Neuronal stem cell (in vitro differentiated cells): ENCODE measurements around the gene C22orf23.
A peak's percentile ranks its signal among the peaks of the same experiment; 100 is the strongest.

Experiments used
- DNase-seq: peaks from one replicate; pipeline ENCODE4 v3.0.0-alpha.2; 2013; ENCODE audit warnings: low spot score
- H2AFZ ChIP-seq: one replicate; pipeline ENCODE4 v1.6.1; 2013; ENCODE audit warnings: mild to moderate bottlenecking, low read length, inconsistent platforms
- H2AK5ac ChIP-seq: 2 replicates; pipeline ENCODE4 v1.6.1; 2013; ENCODE audit warnings: low read depth, mild to moderate bottlenecking, inconsistent platforms, low read length, moderate library complexity, mixed read lengths
- H2BK120ac ChIP-seq: 2 replicates; pipeline ENCODE4 v1.6.1; 2013; ENCODE audit warnings: low read depth, mild to moderate bottlenecking, inconsistent platforms, low read length, moderate library complexity, mixed read lengths
- H2BK12ac ChIP-seq: one replicate; pipeline ENCODE4 v1.6.1; 2013; ENCODE audit warnings: low read length, inconsistent platforms
- H2BK15ac ChIP-seq: 2 replicates; pipeline ENCODE4 v1.6.1; 2013; ENCODE audit warnings: mild to moderate bottlenecking, low read length, inconsistent platforms, mixed read lengths
- H2BK5ac ChIP-seq: one replicate; pipeline ENCODE4 v1.6.1; 2013; ENCODE audit warnings: inconsistent platforms, mild to moderate bottlenecking, low read length, moderate library complexity
- H3K14ac ChIP-seq: one replicate; pipeline ENCODE4 v1.6.1; 2013; ENCODE audit warnings: low read length, inconsistent platforms
- H3K18ac ChIP-seq: 2 replicates; pipeline ENCODE4 v1.6.1; 2013; ENCODE audit warnings: low read length, inconsistent platforms
- H3K23ac ChIP-seq: 2 replicates; pipeline ENCODE4 v1.6.1; 2013; ENCODE audit warnings: low read depth, mild to moderate bottlenecking, mixed read lengths, low read length, inconsistent platforms; ENCODE audit not compliant: poor library complexity
- H3K27ac ChIP-seq: replicated peaks from 3 replicates; pipeline ENCODE4 v1.5.1; 2013; ENCODE audit warnings: low read length, inconsistent platforms
- H3K27me3 ChIP-seq, 3 experiments: 2 replicates each; pipeline ENCODE4 v1.6.1; 2013; ENCODE audit warnings: low read length in 3 of 3, mild to moderate bottlenecking in 2 of 3, inconsistent platforms in 1 of 3, low read depth in 1 of 3, mixed read lengths in 1 of 3, moderate library complexity in 1 of 3; ENCODE audit not compliant: control insufficient read depth in 3 of 3, insufficient read depth in 3 of 3
- H3K36me3 ChIP-seq, 2 donors: replicated peaks in 1 of 2; 2 replicates each; pipeline ENCODE4 v1.6.1; 2013; ENCODE audit warnings: low read length in 2 of 2; ENCODE audit not compliant: control insufficient read depth in 2 of 2, insufficient read depth in 2 of 2
- H3K4ac ChIP-seq: 2 replicates; pipeline ENCODE4 v1.6.1; 2013; ENCODE audit warnings: inconsistent platforms, mild to moderate bottlenecking, low read length, moderate library complexity
- H3K4me1 ChIP-seq, 2 donors: 1 replicate in 1 of 2; 2 replicates in 1 of 2; pipeline ENCODE4 v1.6.1; 2013; ENCODE audit warnings: low read length in 2 of 2, low read depth in 1 of 2; ENCODE audit not compliant: control insufficient read depth in 2 of 2, insufficient read depth in 1 of 2
- H3K4me2 ChIP-seq: one replicate; pipeline ENCODE4 v1.6.1; 2013; ENCODE audit warnings: mild to moderate bottlenecking, low read length, inconsistent platforms; ENCODE audit not compliant: insufficient read depth, poor library complexity, severe bottlenecking
- H3K4me3 ChIP-seq, 2 donors: 2 replicates each; pipeline ENCODE4 v1.5.1; 2013; ENCODE audit warnings: low read length in 2 of 2, mild to moderate bottlenecking in 2 of 2, inconsistent platforms in 1 of 2, moderate library complexity in 1 of 2
- H3K79me1 ChIP-seq: one replicate; pipeline ENCODE4 v1.6.1; 2013; ENCODE audit warnings: low read depth, mild to moderate bottlenecking, inconsistent platforms, low read length, moderate library complexity
- H3K9ac ChIP-seq: one replicate; pipeline ENCODE4 v1.6.1; 2013; ENCODE audit warnings: mild to moderate bottlenecking, low read depth, low read length, inconsistent platforms; ENCODE audit not compliant: poor library complexity
- H3K9me3 ChIP-seq, 2 donors: replicated peaks in 1 of 2; 2 replicates each; pipeline versions ENCODE3 to v1.6.1; 2013; ENCODE audit warnings: low read length in 2 of 2, mild to moderate bottlenecking in 2 of 2, inconsistent platforms in 1 of 2, low read depth in 1 of 2, mixed read lengths in 1 of 2, moderate library complexity in 1 of 2; ENCODE audit not compliant: control insufficient read depth in 2 of 2, insufficient read depth in 1 of 2
- H4K8ac ChIP-seq: one replicate; pipeline ENCODE4 v1.6.1; 2013; ENCODE audit warnings: low read depth, mild to moderate bottlenecking, inconsistent platforms, low read length, moderate library complexity
- H4K91ac ChIP-seq: one replicate; pipeline ENCODE4 v1.6.1; 2013; ENCODE audit warnings: low read length, low read depth, mild to moderate bottlenecking, inconsistent platforms; ENCODE audit not compliant: poor library complexity
- WGBS, 2 donors: extraction: QIAGEN DNeasy Blood & Tissue Kit; methylation state at CpG; one replicate each; pipeline ENCODE4 v1.1.7; 2013; ENCODE audit warnings: missing lambda C conversion rate in 2 of 2, mixed read lengths in 1 of 2; ENCODE audit not compliant: insufficient read length in 2 of 2, insufficient replicate concordance in 1 of 2; ENCODE audit errors: extremely low coverage in 2 of 2; 5-methylcytosine and 5-hydroxymethylcytosine counted together

The C22orf23 gene

DNA sequence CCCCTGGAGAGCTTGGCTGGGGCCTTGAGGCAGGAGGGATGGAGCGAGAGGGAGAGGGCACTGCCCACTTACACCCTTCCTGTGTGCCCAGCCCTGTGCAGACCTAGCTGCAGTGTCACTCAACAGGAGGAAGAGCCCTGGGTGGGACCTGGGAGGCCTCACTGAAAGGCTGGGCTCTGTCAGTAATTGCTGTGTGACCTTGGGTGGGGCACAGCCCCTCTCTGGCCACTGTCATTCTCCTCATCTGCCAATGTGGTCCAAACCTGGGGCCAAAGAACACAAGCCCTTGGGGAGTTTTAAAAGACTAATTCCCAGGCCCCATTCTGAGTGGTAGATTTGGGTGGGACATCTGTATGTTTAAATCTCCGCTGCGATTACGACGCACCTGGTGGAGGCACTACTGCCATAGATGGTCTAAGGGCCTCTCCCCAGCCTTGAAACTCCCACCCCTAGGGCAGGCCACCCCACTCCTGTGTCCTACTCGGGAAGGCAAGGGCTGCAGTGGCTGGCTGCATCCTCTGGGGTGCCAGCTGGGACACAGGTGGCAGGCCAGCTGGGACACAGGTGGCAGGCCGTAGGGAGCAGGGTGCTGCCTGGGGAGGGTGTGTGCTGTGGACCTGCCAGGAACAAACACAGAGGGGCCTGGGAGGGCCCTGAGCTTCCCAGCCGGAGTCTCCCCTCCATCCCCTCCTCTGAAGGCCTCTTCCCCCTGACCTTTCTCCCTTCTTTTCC lies 43.3 kb upstream of the C22orf23 start:
- Histone ChIP-seq H3K27me3 (no peaks in the 10 kb centered on the region), H3K79me1 (peaks cover under 1% of the 10 kb centered on the region), H3K14ac (peak overlapping the region; percentile 63), H3K4me2 (no peak overlapping the region), H3K4me3 (no peak overlapping the region), H3K36me3 (no peaks in the 10 kb centered on the region), H3K4ac (no peak overlapping the region), H4K8ac (no peak overlapping the region), H3K18ac (peak overlapping the region; percentile 65), H4K91ac (no peak overlapping the region), H2BK5ac (no peak overlapping the region), H3K4me1 (peaks cover 5 to 16% of the 10 kb centered on the region in 2 donors), H2BK120ac (no peak overlapping the region), H2BK15ac (peak overlapping the region; percentile 73), H2BK12ac (peak overlapping the region; percentile 88), H3K23ac (no peak overlapping the region), H2AK5ac (no peak overlapping the region), H3K27ac (no peak overlapping the region), H3K9me3 (no peaks in the 10 kb centered on the region), H3K9ac (no peak overlapping the region), H2AFZ (no peak overlapping the region)
- WGBS, 2 donors: no CpG with 5 or more reads among the region's 8 CpGs
- no peak for DNase-seq

DNA sequence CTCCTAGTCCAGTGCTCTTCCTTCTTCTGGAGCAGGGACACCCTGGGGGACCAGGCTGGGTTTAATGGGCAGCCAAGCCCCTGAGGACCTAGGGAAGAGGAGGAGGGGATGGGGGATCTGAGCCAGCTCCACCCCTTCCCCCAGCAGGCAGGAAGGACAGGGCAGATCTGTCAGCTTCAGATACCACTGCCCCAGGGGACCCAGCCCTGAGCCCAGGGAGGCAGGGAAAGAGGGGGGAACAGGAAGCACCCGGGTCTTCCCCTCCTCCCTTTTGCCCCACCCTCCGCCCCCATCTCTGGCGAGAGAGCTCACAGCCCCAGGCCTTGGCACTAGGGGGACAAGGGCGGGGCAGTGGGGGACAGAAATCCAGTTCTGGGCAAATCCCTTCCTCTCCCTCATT lies 42.7 kb upstream of the C22orf23 start:
- Histone ChIP-seq H3K4me1 (peaks cover 5 to 18% of the 10 kb centered on the region in 2 donors), H2BK5ac (no peak overlapping the region), H3K27ac (no peak overlapping the region), H2BK15ac (peak overlapping the region; percentile 73), H3K36me3 (no peaks in the 10 kb centered on the region), H3K27me3 (no peaks in the 10 kb centered on the region), H3K9me3 (no peaks in the 10 kb centered on the region), H3K23ac (no peak overlapping the region), H3K4ac (no peak overlapping the region), H2BK12ac (no peak overlapping the region), H2AFZ (no peak overlapping the region), H4K8ac (no peak overlapping the region), H4K91ac (no peak overlapping the region), H2BK120ac (no peak overlapping the region), H3K79me1 (peaks cover 2% of the 10 kb centered on the region), H3K4me3 (no peak overlapping the region), H3K4me2 (no peak overlapping the region), H3K9ac (no peak overlapping the region), H3K18ac (no peak overlapping the region), H3K14ac (no peak overlapping the region), H2AK5ac (no peak overlapping the region)
- no CpG with 5 or more reads among the region's 4 CpGs for WGBS, 2 donors
- DNase-seq: no peak

DNA sequence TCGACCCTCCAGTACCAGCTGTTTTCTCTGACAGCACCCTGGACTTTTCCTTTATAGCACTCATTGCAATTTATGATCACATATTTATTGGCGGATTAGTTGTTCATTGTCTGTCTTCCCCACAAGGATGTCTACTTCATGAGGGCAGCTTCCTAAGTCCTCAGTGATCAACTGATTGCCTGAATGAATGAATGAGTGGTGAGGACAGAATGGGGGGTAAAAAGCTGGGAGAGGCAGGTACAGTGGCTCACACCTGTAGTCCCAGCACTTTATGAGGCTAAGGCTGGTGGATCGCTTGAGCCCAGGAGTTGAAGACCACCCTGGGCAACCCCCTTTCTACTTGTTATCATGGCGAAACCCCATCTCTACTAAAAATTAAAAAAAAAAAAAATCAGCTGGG lies 42.1 kb upstream of the C22orf23 start:
- Histone ChIP-seq H3K18ac (no peak overlapping the region), H4K91ac (no peak overlapping the region), H2BK15ac (no peak overlapping the region), H3K27ac (no peak overlapping the region), H3K4me1 (peaks cover 5 to 18% of the 10 kb centered on the region in 2 donors), H2BK12ac (no peak overlapping the region), H3K23ac (no peak overlapping the region), H2AFZ (no peak overlapping the region), H3K27me3 (no peaks in the 10 kb centered on the region), H3K9me3 (no peaks in the 10 kb centered on the region), H3K4me2 (no peak overlapping the region), H3K9ac (no peak overlapping the region), H4K8ac (no peak overlapping the region), H3K36me3 (no peaks in the 10 kb centered on the region), H2BK5ac (no peak overlapping the region), H3K79me1 (peaks cover 2% of the 10 kb centered on the region), H2AK5ac (no peak overlapping the region), H3K14ac (no peak overlapping the region), H3K4ac (no peak overlapping the region), H2BK120ac (no peak overlapping the region), H3K4me3 (no peak overlapping the region)
- WGBS, 2 donors: no CpG with 5 or more reads among the region's 4 CpGs
- no peak for DNase-seq

DNA sequence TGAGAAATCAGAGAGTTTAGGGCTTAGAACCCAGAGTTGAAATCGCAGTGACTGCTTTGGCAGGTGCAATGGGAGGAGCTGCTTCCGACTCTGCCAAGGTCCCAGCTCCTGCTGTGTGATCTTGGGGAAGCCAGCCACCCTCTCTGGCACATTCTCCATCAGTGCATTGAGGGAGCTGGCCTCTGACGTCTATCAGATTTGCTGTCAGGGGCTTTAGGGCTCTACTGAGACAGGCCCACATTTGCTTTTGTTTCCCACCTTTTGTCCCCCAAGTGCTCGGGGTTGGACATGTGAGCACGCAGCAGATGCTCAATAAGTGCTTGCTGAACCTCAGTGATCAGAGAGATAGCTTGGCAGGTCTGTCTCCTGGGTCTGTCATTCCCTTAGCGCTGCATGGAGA lies 41.6 kb upstream of the C22orf23 start:
- Histone ChIP-seq H3K79me1 (peaks cover 2% of the 10 kb centered on the region), H3K4me1 (peaks cover 5 to 18% of the 10 kb centered on the region in 2 donors), H2AK5ac (no peak overlapping the region), H3K27me3 (no peaks in the 10 kb centered on the region), H3K18ac (no peak overlapping the region), H3K23ac (no peak overlapping the region), H2BK120ac (no peak overlapping the region), H2AFZ (no peak overlapping the region), H3K14ac (no peak overlapping the region), H3K4me3 (no peak overlapping the region), H2BK12ac (no peak overlapping the region), H2BK5ac (no peak overlapping the region), H4K8ac (no peak overlapping the region), H3K9ac (no peak overlapping the region), H4K91ac (no peak overlapping the region), H3K4me2 (no peak overlapping the region), H3K36me3 (no peaks in the 10 kb centered on the region), H3K9me3 (no peaks in the 10 kb centered on the region), H3K4ac (no peak overlapping the region), H2BK15ac (no peak overlapping the region), H3K27ac (no peak overlapping the region)
- no peak for DNase-seq
- WGBS, 2 donors: no CpG with 5 or more reads among the region's 6 CpGs
